Activated CD8-positive, alpha-beta memory T cell treated with anti-CD3 and anti-CD28 coated beads for 4 hours (primary cell): ENCODE measurements around the gene RPP25L.

Experiments
- DNase-seq, 2 donors: peaks; one replicate each; pipeline ENCODE4 v3.0.0-alpha.2; 2020; ENCODE audit warnings: low read depth in 2 of 2

The RPP25L gene

GRCh38 chr9:34585946-34586669 is 25.8 kb downstream of the RPP25L start:
- DNase-seq, result no peak

- DNase-seq, result no peak
Observed at GRCh38 chr9:34584970-34585369, 26.9 kb downstream of the RPP25L start.

- no peak for DNase-seq
Observed at GRCh38 chr9:34582787-34583186, 29.1 kb downstream of the RPP25L start.

GRCh38 chr9:34581318-34581717 is 30.6 kb downstream of the RPP25L start:
- DNase-seq, result no peak

GRCh38 chr9:34580358-34580757 is 31.5 kb downstream of the RPP25L start:
- DNase-seq, result no peak

- DNase-seq, result no peak
Observed at GRCh38 chr9:34579808-34580163, 32.1 kb downstream of the RPP25L start.

GRCh38 chr9:34579104-34579807 is 32.6 kb downstream of the RPP25L start:
- no peak for DNase-seq

- DNase-seq, result no peak
Observed at GRCh38 chr9:34578241-34579103, 33.4 kb downstream of the RPP25L start.

GRCh38 chr9:34577400-34578240 is 34.3 kb downstream of the RPP25L start:
- no peak for DNase-seq

- DNase-seq, result no peak
Observed at GRCh38 chr9:34576597-34577399, 35.1 kb downstream of the RPP25L start.

GRCh38 chr9:34575862-34576596 is 35.9 kb downstream of the RPP25L start:
- no peak for DNase-seq

GRCh38 chr9:34575241-34575640 is 36.7 kb downstream of the RPP25L start:
- DNase-seq, result no peak

- no peak for DNase-seq
Observed at GRCh38 chr9:34574571-34574970, 37.3 kb downstream of the RPP25L start.

- no peak for DNase-seq
Observed at GRCh38 chr9:34573599-34574325, 38.1 kb downstream of the RPP25L start.

- DNase-seq, result no peak
Observed at GRCh38 chr9:34572628-34573027, 39.3 kb downstream of the RPP25L start.

GRCh38 chr9:34572092-34572491 is 39.8 kb downstream of the RPP25L start:
- no peak for DNase-seq

GRCh38 chr9:34571481-34571810 is 40.5 kb downstream of the RPP25L start:
- DNase-seq, result no peak

GRCh38 chr9:34570809-34571480 is 41.0 kb downstream of the RPP25L start:
- DNase-seq, result no peak

GRCh38 chr9:34570376-34570775 is 41.5 kb downstream of the RPP25L start:
- DNase-seq, result no peak
